Measurements from ENCODE around the gene CLHC1. TPM values are rescaled to one million over a fixed set of nuclear protein-coding genes. Genes with fewer than 3 reads are reported as not detected.

The CLHC1 gene
- total RNA-seq, 2 donors from 2014 or later = 3.5 to 7.1 TPM

GRCh38 chr2:55175254-55176093 is 56.6 kb downstream of the CLHC1 start:
- H3K36me3 Mint-ChIP-seq (ENCODE audit: low read depth) = peaks cover 1% of the 10 kb centered on the region
- peak overlapping the region; percentile 41 for H3K27ac Mint-ChIP-seq
- ATAC-seq = peak; percentile 92
- peaks cover 6% of the 10 kb centered on the region for H3K4me1 Mint-ChIP-seq
- no peaks in the 10 kb centered on the region for H3K9me3 ChIP-seq (ENCODE audit: control insufficient read depth, low read length, poor library complexity, severe bottlenecking)
- no peak for DNase-seq
- H3K4me3 Mint-ChIP-seq = peak overlapping the region; percentile 56
- H3K27me3 Mint-ChIP-seq = no peaks in the 10 kb centered on the region

- H3K4me1 Mint-ChIP-seq = peaks cover 8% of the 10 kb centered on the region
- H3K27ac Mint-ChIP-seq = no peak overlapping the region
- DNase-seq (no peak), ATAC-seq (no peak)
- H3K27me3 Mint-ChIP-seq = no peaks in the 10 kb centered on the region
- no peaks in the 10 kb centered on the region for H3K9me3 ChIP-seq (ENCODE audit: control insufficient read depth, low read length, poor library complexity, severe bottlenecking)
- no peak overlapping the region for H3K4me3 Mint-ChIP-seq
- H3K36me3 Mint-ChIP-seq (ENCODE audit: low read depth) = no peaks in the 10 kb centered on the region
Observed at GRCh38 chr2:55173438-55174054, 58.5 kb downstream of the CLHC1 start.

- Mint-ChIP-seq H3K4me3 (no peak overlapping the region), H3K27ac (peak overlapping the region; percentile 72), H3K27me3 (no peaks in the 10 kb centered on the region), H3K4me1 (peaks cover 5% of the 10 kb centered on the region), H3K36me3 (ENCODE audit: low read depth) (no peaks in the 10 kb centered on the region)
- no peak for ATAC-seq
- no peak for DNase-seq
- no peaks in the 10 kb centered on the region for H3K9me3 ChIP-seq (ENCODE audit: control insufficient read depth, low read length, poor library complexity, severe bottlenecking)
Observed at GRCh38 chr2:55169915-55170314, 62.2 kb downstream of the CLHC1 start.

- H3K27me3 Mint-ChIP-seq = no peaks in the 10 kb centered on the region
- no peak overlapping the region for H3K27ac Mint-ChIP-seq
- ATAC-seq (no peak), DNase-seq (no peak)
- H3K9me3 ChIP-seq (ENCODE audit: control insufficient read depth, low read length, poor library complexity, severe bottlenecking) = no peaks in the 10 kb centered on the region
- H3K36me3 Mint-ChIP-seq (ENCODE audit: low read depth) = no peaks in the 10 kb centered on the region
- peaks cover 5% of the 10 kb centered on the region for H3K4me1 Mint-ChIP-seq
- no peak overlapping the region for H3K4me3 Mint-ChIP-seq
Observed at GRCh38 chr2:55169359-55169758, 62.7 kb downstream of the CLHC1 start.

GRCh38 chr2:55168221-55169154 is 63.6 kb downstream of the CLHC1 start:
- no peak overlapping the region for H3K27ac Mint-ChIP-seq
- ATAC-seq = peak; percentile 66
- no peak overlapping the region for H3K4me3 Mint-ChIP-seq
- H3K4me1 Mint-ChIP-seq = peaks cover 5% of the 10 kb centered on the region
- no peaks in the 10 kb centered on the region for H3K27me3 Mint-ChIP-seq
- no peaks in the 10 kb centered on the region for H3K9me3 ChIP-seq (ENCODE audit: control insufficient read depth, low read length, poor library complexity, severe bottlenecking)
- H3K36me3 Mint-ChIP-seq (ENCODE audit: low read depth) = no peaks in the 10 kb centered on the region
- no peak for DNase-seq

- no peak overlapping the region for H3K4me3 Mint-ChIP-seq
- H3K27me3 Mint-ChIP-seq = peaks cover 11% of the 10 kb centered on the region
- no peak overlapping the region for H3K27ac Mint-ChIP-seq
- H3K9me3 ChIP-seq (ENCODE audit: control insufficient read depth, low read length, poor library complexity, severe bottlenecking) = no peaks in the 10 kb centered on the region
- H3K36me3 Mint-ChIP-seq (ENCODE audit: low read depth) = no peaks in the 10 kb centered on the region
- ATAC-seq (no peak), DNase-seq (no peak)
- peaks cover 9% of the 10 kb centered on the region for H3K4me1 Mint-ChIP-seq
Observed at GRCh38 chr2:55165626-55166025, 66.5 kb downstream of the CLHC1 start.

GRCh38 chr2:55164534-55165480 is 67.3 kb downstream of the CLHC1 start:
- DNase-seq = no peak
- peaks cover 11% of the 10 kb centered on the region for H3K27me3 Mint-ChIP-seq

GRCh38 chr2:55163941-55164390 is 68.1 kb downstream of the CLHC1 start:
- DNase-seq (no peak), ATAC-seq (no peak)
- peaks cover 9% of the 10 kb centered on the region for H3K4me1 Mint-ChIP-seq
- H3K27ac Mint-ChIP-seq = no peak overlapping the region
- H3K4me3 Mint-ChIP-seq = no peak overlapping the region
- H3K27me3 Mint-ChIP-seq = peaks cover 11% of the 10 kb centered on the region
- no peaks in the 10 kb centered on the region for H3K9me3 ChIP-seq (ENCODE audit: control insufficient read depth, low read length, poor library complexity, severe bottlenecking)
- H3K36me3 Mint-ChIP-seq (ENCODE audit: low read depth) = no peaks in the 10 kb centered on the region

More at GRCh38 chr2:55164534-55165480, 67.3 kb downstream of the CLHC1 start:
- Mint-ChIP-seq H3K36me3 (ENCODE audit: low read depth) (no peaks in the 10 kb centered on the region), H3K4me3 (no peak overlapping the region), H3K27ac (no peak overlapping the region), H3K4me1 (peaks cover 9% of the 10 kb centered on the region)
- H3K9me3 ChIP-seq (ENCODE audit: control insufficient read depth, low read length, poor library complexity, severe bottlenecking) = no peaks in the 10 kb centered on the region
- no peak for ATAC-seq

- ATAC-seq (no peak), DNase-seq (no peak)
- H3K27me3 Mint-ChIP-seq = peaks cover 11% of the 10 kb centered on the region
- no peaks in the 10 kb centered on the region for H3K9me3 ChIP-seq (ENCODE audit: control insufficient read depth, low read length, poor library complexity, severe bottlenecking)
- no peak overlapping the region for H3K27ac Mint-ChIP-seq
- H3K36me3 Mint-ChIP-seq (ENCODE audit: low read depth) = no peaks in the 10 kb centered on the region
- H3K4me3 Mint-ChIP-seq = no peak overlapping the region
- H3K4me1 Mint-ChIP-seq = peaks cover 6% of the 10 kb centered on the region
Observed at GRCh38 chr2:55163274-55163721, 68.8 kb downstream of the CLHC1 start.

- Mint-ChIP-seq H3K27me3 (peaks cover 11% of the 10 kb centered on the region), H3K4me1 (peaks cover 10% of the 10 kb centered on the region), H3K4me3 (no peak overlapping the region), H3K36me3 (ENCODE audit: low read depth) (no peaks in the 10 kb centered on the region), H3K27ac (peak overlapping the region; percentile 72)
- DNase-seq = no peak
- ATAC-seq = no peak
- no peaks in the 10 kb centered on the region for H3K9me3 ChIP-seq (ENCODE audit: control insufficient read depth, low read length, poor library complexity, severe bottlenecking)
Observed at GRCh38 chr2:55162284-55163006, 69.6 kb downstream of the CLHC1 start.

GRCh38 chr2:55161295-55162210 is 70.5 kb downstream of the CLHC1 start:
- Mint-ChIP-seq H3K36me3 (ENCODE audit: low read depth) (no peaks in the 10 kb centered on the region), H3K27ac (peak overlapping the region; percentile 72), H3K4me1 (peaks cover 16% of the 10 kb centered on the region), H3K4me3 (no peak overlapping the region), H3K27me3 (peaks cover 11% of the 10 kb centered on the region)
- DNase-seq = no peak
- H3K9me3 ChIP-seq (ENCODE audit: control insufficient read depth, low read length, poor library complexity, severe bottlenecking) = no peaks in the 10 kb centered on the region
- ATAC-seq = no peak

Data from T-helper 17 cell (primary cell).